Fibroblast of the aortic adventitia (primary cell): ENCODE data around the gene PCDHGC5. TPM values are rescaled to one million over a fixed set of nuclear protein-coding genes. Genes with fewer than 3 reads are reported as not detected.

ENCODE experiments used
- DNase-seq: peaks from one replicate; pipeline ENCODE4 v3.0.0-alpha.2; 2010; ENCODE audit warnings: low read depth
- H3K4me3 ChIP-seq: 2 replicates; pipeline ENCODE4 v1.5.1; 2011; ENCODE audit warnings: low read depth, mild to moderate bottlenecking, control low read depth, low read length, moderate library complexity
- total RNA-seq: library from RNA; depleted of rRNA; stranded (reverse); fragments of >200 nt; gene quantifications from 2 replicates; pipeline ENCODE4 v1.2.3, GENCODE V29; 2012; ENCODE audit warnings: low replicate concordance
- TF ChIP-seq, protein P1 (sequence below): IDR thresholded peaks from 2 replicates; pipeline ENCODE4 v1.5.1; 2011; ENCODE audit warnings: mild to moderate bottlenecking, low read length, control low read depth, inconsistent platforms; ENCODE audit not compliant: insufficient read depth

PCDHGC5 gene
- total RNA-seq, 1 donor = 7.0 TPM

DNA sequence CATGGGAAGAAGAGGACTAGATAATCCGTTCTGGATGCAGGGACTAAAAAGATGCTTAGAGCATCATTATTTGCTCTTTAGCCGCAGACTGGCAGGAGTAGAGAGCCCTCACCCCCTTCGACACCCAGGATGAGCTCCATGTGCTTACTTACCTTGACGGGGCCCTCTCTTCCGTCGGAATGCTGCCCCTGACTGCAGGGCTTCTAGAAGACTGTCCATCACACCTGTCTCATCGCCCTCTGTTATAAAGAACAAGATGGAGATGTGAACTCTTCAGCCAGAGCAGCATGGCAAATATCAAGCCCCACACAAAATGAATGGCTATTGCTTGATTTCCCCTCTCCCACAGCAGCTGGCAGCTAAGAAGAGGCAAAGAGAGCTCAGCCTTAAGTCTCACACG, 35.1 kb downstream of the PCDHGC5 start:
- no peak for DNase-seq
- H3K4me3 ChIP-seq = no peak overlapping the region

DNA sequence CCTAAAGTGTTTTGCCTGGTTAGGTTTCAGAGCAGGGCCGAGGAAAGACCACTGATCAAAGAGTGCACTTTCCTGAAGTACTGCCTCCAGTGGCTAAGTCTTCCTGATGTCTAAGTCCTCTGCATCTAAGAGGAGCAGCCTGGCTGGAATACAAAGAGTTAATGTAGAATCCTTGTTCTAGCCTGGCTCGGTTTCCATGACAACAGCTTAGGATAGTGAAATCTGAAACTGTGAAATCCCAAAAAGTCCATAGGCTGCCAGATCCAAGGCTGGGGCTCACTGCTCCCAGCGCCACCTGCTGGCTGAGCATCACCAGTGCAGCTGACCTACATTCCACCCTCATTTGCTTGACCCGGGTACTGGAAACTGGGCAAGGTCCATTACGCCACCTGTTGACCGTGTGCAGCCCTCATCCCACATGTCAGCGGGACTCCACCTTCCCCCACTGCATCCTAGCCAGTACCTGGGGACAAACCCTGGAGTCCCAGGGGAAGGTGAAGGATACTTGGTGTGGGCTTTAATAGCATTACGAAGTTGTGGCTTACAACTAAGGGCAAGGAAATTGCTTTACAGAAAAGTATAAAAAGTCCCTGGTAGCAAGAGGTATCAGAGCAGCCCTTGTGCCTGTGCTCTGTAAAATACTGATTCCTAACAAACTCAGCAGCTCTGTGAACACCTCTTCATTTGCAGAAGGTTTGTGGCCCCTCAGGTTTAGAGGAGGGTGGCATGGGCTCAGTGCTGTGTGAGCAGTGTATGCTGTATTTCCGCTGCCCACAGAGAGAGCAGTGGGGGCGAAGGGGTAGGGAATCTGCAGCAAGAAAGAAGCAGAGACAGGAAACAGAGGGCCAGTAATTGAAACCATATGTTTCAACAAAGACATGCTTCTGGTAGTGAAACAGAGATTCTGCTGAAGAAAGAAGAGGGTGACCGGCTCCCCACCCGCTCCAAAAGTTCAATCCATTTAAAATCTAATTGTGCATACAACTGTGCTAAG, 36.0 kb downstream of the PCDHGC5 start:
- TF ChIP-seq, protein P1, sequence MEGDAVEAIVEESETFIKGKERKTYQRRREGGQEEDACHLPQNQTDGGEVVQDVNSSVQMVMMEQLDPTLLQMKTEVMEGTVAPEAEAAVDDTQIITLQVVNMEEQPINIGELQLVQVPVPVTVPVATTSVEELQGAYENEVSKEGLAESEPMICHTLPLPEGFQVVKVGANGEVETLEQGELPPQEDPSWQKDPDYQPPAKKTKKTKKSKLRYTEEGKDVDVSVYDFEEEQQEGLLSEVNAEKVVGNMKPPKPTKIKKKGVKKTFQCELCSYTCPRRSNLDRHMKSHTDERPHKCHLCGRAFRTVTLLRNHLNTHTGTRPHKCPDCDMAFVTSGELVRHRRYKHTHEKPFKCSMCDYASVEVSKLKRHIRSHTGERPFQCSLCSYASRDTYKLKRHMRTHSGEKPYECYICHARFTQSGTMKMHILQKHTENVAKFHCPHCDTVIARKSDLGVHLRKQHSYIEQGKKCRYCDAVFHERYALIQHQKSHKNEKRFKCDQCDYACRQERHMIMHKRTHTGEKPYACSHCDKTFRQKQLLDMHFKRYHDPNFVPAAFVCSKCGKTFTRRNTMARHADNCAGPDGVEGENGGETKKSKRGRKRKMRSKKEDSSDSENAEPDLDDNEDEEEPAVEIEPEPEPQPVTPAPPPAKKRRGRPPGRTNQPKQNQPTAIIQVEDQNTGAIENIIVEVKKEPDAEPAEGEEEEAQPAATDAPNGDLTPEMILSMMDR = peak; percentile 99
- H3K4me3 ChIP-seq = peak overlapping the region; percentile 13
- DNase-seq = peak; percentile 98

More for the DNA sequence above, 35.1 kb downstream of the PCDHGC5 start:
- TF ChIP-seq, protein P1 = no peak

DNA sequence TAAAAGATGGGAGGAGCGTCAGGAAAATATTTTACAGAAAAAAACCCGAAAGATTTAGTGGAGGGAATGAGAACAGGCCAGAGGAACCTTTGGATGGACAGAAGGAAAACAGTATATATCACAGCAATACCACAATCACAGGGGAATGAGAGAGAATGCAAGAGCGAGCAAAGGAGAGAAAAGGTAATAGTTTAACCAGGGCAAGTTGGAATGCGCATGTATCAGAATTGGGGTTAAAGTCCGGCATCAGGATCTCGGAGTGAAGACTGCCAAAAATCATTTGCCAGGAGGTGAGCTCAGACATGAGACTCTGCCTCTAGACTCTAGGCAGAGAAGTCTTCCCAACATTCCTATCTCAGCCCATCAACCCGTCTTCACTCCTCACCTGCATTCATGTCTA, 36.8 kb downstream of the PCDHGC5 start:
- no peak overlapping the region for H3K4me3 ChIP-seq
- TF ChIP-seq, protein P1 = no peak
- no peak for DNase-seq

DNA sequence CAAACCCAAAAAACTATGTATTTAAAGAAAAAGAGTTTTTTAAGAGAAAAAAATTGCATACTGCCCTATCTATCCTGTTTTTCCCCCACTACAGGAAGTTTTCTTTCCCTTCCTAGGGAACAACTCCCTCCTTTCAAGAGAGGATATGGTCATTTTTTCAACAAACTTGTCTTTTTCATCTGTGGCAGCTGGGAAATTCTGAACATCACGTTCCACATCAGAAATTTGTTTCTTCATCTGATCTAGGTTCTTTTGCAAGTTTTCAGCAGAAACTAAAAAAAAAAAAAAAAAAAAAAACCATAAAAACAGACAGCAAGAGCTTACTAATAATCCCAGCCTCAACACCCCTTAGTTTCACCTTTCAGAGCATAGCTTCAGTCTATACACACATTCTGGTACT, 38.5 kb downstream of the PCDHGC5 start:
- TF ChIP-seq, protein P1 = no peak
- H3K4me3 ChIP-seq = no peak overlapping the region
- no peak for DNase-seq

DNA sequence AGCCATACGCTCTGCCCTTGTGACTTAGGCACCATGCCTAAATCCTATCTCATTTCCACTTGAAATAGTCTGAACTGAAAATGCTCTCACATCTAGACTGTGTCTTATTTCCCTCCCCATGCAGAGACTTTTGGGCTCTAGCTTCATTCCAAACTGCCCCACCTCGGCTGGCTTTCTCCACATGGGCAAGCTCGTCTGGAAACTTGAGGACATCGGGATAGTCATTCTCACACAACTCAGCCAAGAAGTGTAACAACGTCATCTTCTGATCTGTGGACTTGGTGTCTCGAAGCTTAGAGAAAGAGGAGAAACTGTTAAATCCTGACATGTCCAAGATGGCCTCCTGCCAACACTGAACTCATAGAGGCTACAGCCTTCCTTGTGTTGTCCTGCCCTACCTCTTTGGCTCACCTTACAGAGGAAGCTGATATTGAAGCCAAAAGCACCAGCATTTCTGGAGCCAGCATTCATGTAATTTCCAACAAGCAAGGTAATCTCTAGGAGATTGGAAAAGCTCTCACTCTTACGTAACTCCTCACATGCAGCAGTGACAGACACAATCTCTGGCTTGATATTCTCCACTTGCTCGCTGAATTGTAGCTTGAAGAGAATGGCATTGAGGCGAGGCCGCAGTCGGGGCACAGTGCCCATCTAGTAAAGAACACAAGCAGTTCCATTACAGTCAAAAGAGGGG, 39.6 kb downstream of the PCDHGC5 start:
- no peak overlapping the region for H3K4me3 ChIP-seq
- peak; percentile 79 for DNase-seq
- TF ChIP-seq, protein P1 = no peak

DNA sequence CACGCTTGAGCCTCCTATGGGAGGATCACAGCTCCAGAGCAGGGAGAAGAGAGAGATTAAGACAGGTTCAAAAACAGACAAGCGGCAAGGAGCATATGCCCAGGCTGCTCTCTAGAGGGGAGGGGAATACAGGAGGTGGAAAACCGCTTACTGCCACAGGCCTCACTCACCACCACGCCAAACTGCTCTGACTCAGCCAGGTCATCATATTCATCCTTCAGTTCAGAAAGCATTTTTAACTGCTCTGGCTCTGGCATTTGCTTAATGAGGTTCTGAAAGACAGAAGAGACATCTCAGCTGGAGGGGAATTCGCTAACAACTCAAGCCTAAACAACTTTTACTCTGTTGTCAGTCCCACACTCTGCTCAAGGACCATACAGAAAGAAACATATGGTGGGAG, 40.1 kb downstream of the PCDHGC5 start:
- no peak overlapping the region for H3K4me3 ChIP-seq
- TF ChIP-seq, protein P1 = no peak
- DNase-seq = peak; percentile 77
